GM21447 (cell line): ENCODE data around the gene PEA15.

Source experiments
- ATAC-seq: cut with Tn5 transposase; IDR thresholded peaks from one replicate; pipeline ENCODE4 v1.9.1; 2021; ENCODE audit not compliant: unreplicated experiment

The PEA15 gene, protein sequence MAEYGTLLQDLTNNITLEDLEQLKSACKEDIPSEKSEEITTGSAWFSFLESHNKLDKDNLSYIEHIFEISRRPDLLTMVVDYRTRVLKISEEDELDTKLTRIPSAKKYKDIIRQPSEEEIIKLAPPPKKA

DNA sequence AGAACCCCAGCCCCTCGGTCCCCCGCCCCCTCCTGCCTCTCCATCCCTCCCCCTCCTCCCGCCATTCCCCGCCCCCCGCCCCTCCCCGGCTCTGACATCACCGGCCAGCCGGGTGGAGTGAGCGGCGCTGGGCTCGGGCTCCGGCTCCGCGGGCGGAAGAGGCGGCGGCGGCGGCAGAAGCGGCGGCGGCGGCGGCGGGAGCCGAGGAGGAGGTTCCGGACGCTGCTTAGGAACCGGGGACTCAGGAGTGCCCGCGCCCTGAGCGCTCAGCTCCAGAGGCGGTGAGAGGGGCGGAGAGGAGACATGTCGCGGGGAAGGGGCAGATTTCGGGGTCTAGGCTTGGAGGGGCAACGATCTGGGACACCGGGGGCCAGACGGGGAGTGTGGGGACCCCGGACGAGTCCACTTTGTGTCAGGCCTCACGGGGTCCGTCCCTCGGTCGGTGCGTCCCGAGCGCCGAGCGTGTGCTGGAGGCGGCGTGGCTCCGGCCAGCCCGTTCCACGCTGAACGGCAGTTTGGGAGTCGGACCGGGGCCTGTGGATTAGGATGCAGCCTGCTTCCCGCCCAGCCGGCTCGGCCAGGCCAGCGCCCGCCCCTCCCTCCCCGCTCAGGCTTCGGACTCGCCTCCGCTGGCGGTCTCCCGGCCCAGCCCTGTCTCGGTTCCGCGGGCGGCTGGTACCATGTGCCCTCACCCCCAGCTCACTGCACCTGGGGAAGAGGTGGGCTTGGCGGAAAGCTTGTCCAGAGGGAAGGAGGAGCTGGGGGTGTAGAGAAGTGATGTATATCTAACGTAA, at the start of gene PEA15:
TSS of gene PEA15 (plus strand) at position 143 of the 794 bp plus-strand sequence. CDS start 6,161 bp downstream, outside the sequence.
- peak; percentile 53 for ATAC-seq

DNA sequence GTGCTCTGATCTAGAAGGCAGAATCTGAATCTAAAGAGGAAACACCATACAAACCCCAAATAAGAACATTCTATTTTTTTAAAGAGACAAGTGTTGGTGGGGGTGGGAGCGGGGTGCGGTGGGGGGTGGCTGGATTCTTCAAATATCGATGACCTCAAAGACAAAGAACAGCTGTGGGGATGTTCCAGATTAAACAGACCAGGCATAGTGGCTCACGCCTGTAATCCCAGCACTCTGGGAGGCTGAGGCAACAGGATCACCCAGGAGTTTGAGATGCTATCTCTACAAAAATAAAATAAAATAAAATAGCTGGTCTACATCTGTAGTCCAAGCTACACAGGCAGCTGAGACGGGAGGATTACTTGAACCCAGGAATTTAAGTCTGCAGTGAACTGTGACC, 48.8 kb upstream of the PEA15 start:
- ATAC-seq, result no peak

DNA sequence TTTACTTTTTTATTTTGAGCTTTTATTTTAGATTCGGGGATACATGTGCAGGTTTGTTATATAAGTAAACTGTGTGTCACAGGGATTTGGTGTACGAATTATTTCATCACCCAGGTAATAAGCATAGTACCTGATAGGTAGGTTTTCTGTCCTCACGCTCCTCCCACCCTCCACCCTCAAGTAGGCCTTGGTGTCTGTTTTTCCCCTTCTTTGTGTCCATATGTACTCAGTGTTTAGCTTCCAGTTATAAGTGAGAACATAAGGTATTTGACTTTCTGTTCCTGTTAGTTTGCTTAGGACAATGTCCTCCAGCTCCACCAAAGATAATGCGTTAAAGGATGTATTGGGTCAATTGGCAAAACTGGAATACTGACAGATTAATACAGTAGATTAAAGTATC, 48.0 kb upstream of the PEA15 start:
- no peak for ATAC-seq

DNA sequence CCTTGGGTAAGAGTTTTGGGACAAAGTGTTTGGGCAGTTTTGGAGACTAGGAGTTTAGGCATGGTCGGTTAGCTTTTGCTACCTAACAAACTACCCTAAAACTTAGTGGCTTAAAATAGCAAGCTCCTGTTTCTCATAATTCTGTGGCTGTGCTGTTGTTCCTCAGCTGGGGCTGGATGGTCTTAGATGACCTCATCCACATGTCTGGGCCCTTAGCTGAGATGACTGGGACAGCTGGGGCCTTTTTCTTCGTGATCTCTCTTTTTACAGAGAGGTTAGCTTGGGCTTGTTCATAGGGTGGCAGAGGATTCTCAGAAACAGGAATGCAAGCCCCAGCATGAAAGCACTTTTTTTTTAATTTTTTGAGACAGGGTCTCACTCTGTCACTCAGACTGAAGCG, 47.2 kb upstream of the PEA15 start:
- no peak for ATAC-seq

DNA sequence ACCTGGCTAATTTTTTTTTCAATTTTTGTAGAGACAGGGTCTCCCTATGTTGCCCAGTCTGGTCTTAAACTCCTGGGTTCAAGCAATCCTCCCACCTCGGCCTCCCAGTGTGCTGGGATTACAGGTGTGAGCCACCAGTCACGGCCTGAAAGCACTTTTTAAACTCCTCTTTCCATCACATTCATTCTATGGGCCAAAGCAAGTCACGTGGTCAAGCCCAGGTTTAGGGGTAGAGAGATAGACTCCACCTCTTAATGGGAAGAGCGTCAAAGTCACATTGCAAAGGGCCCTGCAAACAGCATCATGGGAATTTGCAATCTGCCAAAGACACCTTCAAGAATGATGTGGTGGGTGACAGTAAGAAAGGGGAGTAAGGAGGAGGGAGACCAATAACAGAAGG, 46.6 kb upstream of the PEA15 start:
- ATAC-seq, result no peak

DNA sequence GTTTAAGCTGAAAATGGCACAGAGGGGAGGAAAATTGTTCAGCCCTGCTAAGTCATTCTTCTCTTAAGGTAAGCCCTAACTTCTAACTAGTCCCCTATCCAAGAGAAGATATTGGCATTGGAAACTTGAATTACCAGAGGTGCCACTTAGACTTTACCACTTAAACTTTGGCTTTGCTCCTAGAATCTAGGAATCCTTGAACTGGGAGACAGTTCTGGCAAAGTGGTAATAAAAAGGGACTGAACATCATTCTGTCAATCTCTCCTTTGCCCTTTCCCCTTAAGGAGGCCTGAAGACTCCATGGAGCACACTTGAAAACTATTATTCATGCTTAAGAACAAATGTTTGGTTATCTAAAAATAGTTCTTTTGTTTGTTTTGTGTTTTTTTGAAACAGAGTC, 45.3 kb upstream of the PEA15 start:
- ATAC-seq, result no peak

DNA sequence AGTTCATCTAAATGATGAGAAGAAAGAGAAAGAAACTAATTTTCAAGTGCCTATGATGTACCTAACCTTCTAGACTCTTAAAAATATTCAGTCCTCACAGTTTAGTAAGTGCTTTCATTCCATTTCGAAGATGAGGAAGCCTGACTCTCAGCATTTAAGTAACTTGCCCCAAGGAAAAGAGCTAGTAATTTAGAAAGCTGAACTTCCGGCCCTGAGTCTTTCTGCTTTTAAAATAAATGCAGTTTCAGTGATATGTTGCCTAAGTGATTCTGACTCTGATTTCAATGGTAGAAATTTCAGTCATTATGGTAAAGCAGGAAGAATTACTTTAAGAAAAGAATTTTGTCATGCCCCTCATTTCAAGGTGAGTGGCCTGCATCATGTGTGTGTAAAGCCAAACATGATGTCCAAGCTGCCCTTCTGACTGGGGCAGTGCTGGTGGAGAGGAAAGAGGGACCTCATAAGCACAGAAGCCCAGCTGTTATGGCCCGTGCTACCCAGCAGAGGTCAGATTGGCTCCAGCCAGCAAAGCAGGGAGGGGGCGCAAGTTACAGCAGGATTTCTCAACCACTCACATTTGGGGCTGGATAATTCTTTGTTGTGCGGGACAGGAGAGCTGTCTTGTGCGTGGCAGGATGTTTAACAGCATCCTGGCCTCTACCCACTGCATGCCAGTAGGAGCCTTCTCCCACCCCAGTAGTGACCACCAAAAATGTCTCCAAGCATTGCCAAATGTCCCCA, 43.0 kb upstream of the PEA15 start:
- ATAC-seq, result peak; percentile 55

DNA sequence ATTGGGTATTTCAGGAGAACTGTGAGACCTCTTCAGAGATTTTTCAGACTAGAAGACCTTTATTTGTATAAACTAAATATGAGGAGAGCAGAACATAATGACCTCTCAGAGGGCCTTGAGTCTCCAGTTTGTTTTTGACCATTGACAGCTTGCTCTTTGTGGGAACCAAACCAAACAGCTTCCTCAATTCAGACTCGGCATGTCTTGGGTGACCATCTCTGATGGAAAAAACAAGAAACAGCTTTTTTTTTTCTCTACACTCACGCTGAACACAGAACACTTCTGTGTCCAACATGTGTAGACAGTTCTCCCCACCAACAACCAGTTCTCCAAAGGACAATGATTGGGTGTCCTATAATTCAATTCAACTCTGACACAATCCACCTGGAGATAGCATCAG, 42.3 kb upstream of the PEA15 start:
- ATAC-seq, result no peak

DNA sequence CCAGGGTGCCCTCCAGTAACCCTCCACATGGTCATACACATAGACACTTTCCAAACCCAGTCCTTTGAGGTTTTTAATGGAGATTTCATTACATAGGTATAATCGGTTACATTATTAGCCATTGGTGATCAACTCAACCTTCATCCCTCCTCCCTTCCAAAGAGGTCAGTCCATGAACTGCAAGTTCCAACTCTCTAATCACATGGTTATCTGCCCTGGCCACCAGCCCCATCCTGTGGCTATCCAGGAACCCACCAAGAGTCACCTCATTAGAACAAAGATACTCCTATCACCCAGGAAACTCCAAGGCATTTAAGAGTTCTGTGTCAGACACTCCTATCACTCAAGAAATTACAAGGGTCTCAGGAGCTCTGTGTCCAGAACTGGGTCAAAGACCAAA, 41.6 kb upstream of the PEA15 start:
- ATAC-seq, result no peak

DNA sequence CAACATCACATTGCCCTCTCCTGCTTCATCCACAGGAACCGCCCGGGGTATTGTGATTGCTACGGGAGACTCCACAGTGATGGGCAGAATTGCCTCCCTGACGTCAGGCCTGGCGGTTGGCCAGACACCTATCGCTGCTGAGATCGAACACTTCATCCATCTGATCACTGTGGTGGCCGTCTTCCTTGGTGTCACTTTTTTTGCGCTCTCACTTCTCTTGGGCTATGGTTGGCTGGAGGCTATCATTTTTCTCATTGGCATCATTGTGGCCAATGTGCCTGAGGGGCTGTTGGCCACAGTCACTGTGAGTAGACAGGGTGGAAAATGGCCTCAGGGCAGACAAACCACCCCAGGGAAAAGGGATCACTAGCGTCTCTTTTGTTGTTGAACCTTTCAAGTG, 41.1 kb upstream of the PEA15 start:
- no peak for ATAC-seq

DNA sequence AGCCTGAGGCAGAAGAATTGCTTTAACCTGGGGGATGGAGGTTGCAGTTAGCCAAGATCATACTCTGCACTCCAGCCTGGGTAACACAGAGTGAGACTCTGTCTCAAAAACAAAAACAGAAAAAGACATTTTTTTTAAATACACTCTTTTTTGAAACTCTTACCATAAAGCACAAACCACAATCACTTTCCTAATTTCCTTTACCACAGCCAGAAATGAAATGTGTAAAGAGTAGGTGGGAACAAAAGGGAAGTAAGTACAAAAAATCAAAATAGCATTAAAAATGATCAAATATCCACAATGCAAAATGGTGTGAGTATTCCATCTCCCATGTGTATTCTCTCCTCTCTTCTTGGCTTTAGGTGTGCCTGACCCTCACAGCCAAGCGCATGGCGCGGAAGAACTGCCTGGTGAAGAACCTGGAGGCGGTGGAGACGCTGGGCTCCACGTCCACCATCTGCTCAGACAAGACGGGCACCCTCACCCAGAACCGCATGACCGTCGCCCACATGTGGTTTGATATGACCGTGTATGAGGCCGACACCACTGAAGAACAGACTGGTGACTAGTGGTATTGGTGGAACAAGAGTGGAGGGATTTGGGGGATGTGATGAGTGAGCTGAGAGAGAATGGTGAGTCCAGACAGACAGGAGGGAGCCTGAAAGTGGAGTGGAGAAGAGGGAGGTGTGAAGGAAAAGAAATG, 38.9 kb upstream of the PEA15 start:
- no peak for ATAC-seq

DNA sequence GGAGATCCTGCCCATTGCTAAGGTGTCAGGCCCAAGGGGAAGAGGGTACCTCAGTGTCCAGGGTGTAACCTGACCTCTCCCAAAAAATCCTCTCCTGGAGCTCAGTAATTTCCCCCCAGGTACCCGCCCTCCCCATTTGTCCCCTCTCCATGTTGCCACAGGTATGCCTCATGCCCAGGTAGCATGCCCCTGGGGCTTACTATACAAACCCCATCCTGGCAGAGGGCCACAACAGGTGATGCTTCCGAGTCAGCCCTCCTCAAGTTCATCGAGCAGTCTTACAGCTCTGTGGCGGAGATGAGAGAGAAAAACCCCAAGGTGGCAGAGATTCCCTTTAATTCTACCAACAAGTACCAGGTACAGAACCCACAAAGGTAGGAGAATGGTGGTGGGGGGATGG, 38.1 kb upstream of the PEA15 start:
- no peak for ATAC-seq

DNA sequence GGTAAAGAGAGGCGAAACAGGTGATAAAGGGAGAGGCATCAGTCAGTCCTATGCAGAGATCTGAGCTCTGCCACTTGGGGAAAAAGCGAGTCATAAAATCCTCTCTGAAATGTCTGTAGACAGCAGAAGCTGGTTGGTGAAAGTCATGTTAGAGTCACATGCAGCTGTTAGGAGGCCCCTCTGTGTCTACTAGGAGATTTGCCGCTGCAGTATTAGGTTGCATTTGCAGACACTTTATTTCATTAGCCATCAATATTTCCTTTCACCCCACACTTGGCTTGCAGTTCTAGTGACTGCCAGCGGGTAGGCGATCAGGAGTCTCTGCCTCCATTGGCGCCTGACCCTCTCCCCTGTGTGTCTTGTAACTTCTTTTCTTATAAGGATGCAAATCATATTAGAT, 37.6 kb upstream of the PEA15 start:
- no peak for ATAC-seq

DNA sequence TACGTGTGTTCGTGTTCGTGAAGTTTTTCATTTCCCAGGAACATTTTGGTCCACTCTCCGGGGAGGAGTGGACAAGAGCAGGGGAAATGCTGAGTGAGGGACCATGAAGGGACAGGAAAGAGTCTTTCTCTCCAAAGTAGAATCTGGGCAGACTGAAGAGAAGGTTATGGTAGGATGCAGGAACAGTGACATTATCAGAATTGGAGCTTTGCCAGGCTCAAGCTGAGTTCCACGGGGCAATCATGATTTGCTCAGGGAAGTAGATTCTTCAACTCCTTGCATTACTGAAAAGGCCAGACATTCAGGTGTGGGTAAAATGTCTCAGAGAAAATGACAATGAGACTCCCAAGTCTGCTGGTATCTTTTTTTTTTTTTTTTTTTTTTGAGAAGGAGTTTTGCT, 37.2 kb upstream of the PEA15 start:
- no peak for ATAC-seq

DNA sequence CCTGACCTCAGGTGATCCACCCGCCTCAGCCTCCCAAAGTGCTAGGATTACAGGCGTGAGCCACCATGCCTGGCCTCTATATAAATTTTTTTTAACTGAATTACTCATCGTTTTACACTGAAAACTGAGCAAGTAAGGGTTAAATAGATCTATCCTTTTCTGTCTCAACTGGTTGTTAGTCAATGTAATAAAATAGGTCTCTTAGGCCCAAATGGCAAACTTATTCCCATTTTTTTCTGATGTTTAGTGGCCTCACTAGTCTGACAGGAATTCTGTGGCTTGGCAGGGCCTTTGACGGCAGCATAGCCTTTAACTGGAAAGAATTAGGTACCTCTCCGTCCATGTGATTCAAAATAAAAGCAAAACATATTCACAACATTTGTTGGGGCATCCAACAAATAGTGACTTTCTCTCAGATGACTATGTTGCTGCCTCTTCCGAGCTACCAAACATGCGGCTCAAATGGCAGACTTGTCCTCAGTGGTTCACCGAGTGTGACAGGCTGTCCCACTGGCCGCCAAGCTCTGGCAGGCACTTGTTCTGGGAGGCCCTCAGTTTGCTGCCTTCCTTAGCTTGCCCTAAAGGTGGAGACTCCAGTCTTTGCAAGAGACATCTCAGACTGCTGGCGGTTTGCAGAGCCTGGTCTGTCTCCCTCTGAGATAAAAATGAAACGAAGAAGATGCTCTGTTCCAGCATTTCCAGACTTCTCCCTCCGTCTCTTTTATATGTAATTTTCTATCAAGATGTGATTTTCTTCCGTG, 36.4 kb upstream of the PEA15 start:
- no peak for ATAC-seq

DNA sequence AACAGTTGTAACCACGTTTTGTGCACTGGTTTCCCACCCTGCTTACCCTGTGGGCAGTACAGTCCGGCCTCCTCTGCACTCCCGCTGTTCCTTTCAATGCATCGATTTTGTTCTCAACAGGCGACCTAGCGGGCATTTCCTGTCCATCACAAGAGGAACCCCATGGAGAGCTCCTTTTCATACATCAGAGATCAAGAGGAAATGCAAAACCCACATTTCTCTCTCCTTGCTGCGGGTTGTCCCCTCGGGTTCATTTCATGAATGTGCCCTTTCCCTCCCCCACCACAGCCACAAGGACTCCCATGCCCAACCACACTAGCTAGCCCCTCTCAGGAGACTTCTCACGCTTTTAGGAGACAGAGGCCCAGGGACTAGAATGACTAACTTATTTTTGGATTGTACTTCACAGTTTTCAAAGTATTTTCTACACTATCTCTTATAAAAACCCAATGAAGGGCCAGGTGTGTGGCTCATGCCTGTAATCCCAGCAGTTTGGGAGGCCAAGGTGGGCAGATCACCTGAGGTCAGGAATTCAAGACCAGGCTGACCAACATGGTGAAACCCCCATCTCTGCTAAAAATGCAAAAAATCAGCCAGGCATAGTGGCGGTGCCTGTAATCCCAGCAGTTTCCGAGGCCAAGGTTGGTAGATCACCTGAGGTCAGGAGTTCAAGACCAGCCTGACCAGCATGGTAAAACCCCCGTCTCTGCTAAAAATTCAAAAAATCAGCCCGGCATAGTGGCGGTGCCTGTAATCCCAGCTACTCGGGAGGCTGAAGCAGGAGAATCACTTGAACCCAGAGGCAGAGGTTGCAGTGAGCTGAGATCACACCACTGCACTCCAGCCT, 35.4 kb upstream of the PEA15 start:
- ATAC-seq, result peak; percentile 74

DNA sequence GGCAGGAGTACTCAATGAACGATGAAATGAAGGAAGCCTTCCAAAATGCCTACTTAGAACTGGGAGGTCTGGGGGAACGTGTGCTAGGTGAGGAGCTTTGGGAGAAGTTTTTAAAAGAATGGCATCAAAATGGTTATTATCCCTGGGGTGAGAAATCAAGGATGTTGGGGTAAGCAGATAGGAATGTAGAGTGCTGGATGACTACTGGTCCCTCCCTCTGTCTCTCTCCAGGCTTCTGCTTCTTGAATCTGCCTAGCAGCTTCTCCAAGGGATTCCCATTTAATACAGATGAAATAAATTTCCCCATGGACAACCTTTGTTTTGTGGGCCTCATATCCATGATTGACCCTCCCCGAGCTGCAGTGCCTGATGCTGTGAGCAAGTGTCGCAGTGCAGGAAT, 33.8 kb upstream of the PEA15 start:
- ATAC-seq, result no peak

DNA sequence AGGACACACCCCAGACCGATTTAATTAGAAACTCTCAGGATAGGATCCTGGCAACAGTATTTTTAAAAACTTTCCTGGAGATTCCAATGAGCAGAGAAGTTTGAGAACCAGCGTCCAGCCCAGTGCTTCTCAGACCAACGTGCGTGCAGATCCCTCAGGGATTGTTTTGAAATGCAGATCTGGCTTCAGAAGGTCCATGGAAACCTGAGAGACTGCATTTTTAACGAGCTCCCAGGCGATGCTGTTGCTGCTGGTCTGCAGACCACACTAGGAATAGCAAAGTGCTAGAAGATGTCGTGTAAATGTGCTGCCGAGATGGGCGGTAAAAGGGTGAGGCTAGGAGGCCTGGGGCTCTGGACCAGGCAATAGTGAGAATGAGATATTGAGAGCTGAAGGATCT, 33.2 kb upstream of the PEA15 start:
- ATAC-seq, result no peak

DNA sequence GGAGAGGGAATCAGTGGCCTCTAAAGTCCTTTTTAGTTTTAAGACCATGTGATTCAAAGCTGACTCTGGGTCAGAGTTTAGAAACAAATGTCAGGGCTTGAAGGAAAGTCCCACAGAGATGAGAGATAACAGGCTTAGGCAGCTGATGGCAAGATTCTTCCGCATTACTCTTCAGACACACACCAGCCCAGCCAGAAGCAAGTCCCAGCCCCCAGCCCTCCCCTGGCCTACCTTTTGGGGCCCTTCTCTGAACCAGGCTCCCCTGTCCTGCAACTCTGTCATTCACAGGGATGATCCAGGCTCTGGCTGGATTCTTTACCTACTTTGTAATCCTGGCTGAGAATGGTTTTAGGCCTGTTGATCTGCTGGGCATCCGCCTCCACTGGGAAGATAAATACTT, 28.0 kb upstream of the PEA15 start:
- ATAC-seq, result no peak

DNA sequence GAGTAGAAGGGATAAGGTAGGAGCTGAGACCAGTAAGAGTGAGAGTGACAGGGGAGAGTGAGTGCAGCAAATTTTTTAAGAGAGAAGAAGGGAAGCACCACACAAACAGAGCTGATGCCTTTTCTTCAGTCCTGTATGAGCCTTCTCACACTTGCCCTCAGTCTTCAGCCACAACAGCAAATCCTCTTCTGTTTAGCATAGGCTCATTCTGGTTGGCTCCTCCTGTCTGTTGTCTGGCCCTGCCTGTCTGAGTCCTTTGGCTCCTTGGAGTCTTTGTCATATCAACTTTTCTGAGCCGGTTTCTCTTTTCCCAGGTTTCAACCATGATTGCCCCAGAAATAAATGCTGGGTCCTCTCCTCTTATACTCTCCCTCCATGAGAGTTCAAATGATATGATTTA, 27.5 kb upstream of the PEA15 start:
- ATAC-seq, result no peak
